ENCODE measurements around the gene TMEM205.

GRCh38 chr19:11378319-11379189, 32.5 kb upstream of the TMEM205 start:
- TF ChIP-seq CTCF (IDR thresholded peaks at IDR 0.05; ENCODE audit: poor library complexity) (peak; percentile 55), EZH2 (IDR thresholded peaks at IDR 0.05; ENCODE audit: borderline replicate concordance) (no peak), EZH2phosphoT487 (IDR thresholded peaks at IDR 0.05; ENCODE audit: low read depth, severe bottlenecking, unreplicated experiment) (no peak)

Data from hepatocyte (in vitro differentiated cells).